Heart left ventricle (tissue), 16 donors: ENCODE data around the gene MORC2. TPM values are rescaled to one million over a fixed set of nuclear protein-coding genes. Genes with fewer than 3 reads are reported as not detected.

Source experiments
- ATAC-seq, 4 donors: fragments of 200-7000 bp; cut with Tn5 transposase; one replicate each; pipeline ENCODE4 v1.9.1; 2020 to 2022; ENCODE audit warnings: moderate library complexity in 4 of 4, mild to moderate bottlenecking in 3 of 4, moderate number of reproducible peaks in 1 of 4
- DNase-seq, 5 donors: peaks; one replicate each; pipeline ENCODE4 v3.0.0-alpha.2; 2020
- H3K27ac ChIP-seq, 12 donors: fragments of 200-600 bp; sonication (generic) in 4 of 12; one replicate each; pipeline versions ENCODE4 v1.5.0 to v1.8.0; 2016 to 2022; ENCODE audit warnings: mild to moderate bottlenecking in 2 of 12
- H3K27me3 ChIP-seq, 9 donors: fragments of 200-600 bp; sonication (generic) in 2 of 9; one replicate each; pipeline versions ENCODE4 v1.5.1 to v1.8.0; 2016 to 2022; ENCODE audit warnings: mild to moderate bottlenecking in 3 of 9
- H3K36me3 ChIP-seq, 9 donors: fragments of 200-600 bp; sonication (generic) in 2 of 9; one replicate each; pipeline versions ENCODE4 v1.5.0 to v1.8.0; 2018 to 2022; ENCODE audit warnings: mild to moderate bottlenecking in 2 of 9
- H3K4me1 ChIP-seq, 12 donors: fragments of 200-600 bp; sonication (generic) in 4 of 12; one replicate each; pipeline versions ENCODE4 v1.5.0 to v1.8.0; 2016 to 2022; ENCODE audit warnings: mild to moderate bottlenecking in 3 of 12
- H3K4me3 ChIP-seq, 12 donors: fragments of 200-600 bp; sonication (generic) in 4 of 12; one replicate each; pipeline versions ENCODE4 v1.5.0 to v1.8.0; 2017 to 2022; ENCODE audit warnings: mild to moderate bottlenecking in 9 of 12, moderate library complexity in 4 of 12
- H3K9me3 ChIP-seq, 12 donors: fragments of 200-600 bp; sonication (generic) in 4 of 12; one replicate each; pipeline versions ENCODE4 v1.5.0 to v1.8.0; 2016 to 2022; ENCODE audit warnings: mild to moderate bottlenecking in 1 of 12
- CTCF ChIP-seq, 12 donors: fragments of 200-600 bp; sonication (generic) in 4 of 12; IDR thresholded peaks; one replicate each; pipeline versions ENCODE4 v1.5.0 to v1.8.0; 2018 to 2022; ENCODE audit warnings: antibody characterized with exemption in 12 of 12, mild to moderate bottlenecking in 5 of 12
- POLR2A ChIP-seq, 2 donors: fragments of 450-650 bp; IDR thresholded peaks; one replicate each; pipeline ENCODE4 v1.6.1; 2017; ENCODE audit warnings: antibody characterized with exemption in 2 of 2, mild to moderate bottlenecking in 2 of 2, moderate library complexity in 2 of 2
- WGBS, 4 donors: extraction: QIAGEN DNeasy Blood & Tissue Kit in 2 of 4; methylation state at CpG; one replicate each; pipeline versions ENCODE4 v1.1.5 to v1.1.7; 2013 to 2018; 5-methylcytosine and 5-hydroxymethylcytosine counted together
- intact Hi-C, 10 donors: fragments of 100-400 bp; cut with DNase I; formaldehyde crosslinking; loops; one replicate each; pipeline versions ENCODE4 v1.11.1 to v1.14.2; 2022
- polyA plus RNA-seq, 2 donors: library from polyadenylated mRNA; stranded (reverse); fragments of 200-250 nt; gene quantifications; one replicate each; pipeline ENCODE4 v1.2.3, GENCODE V29; 2013
- total RNA-seq, 9 donors: library from RNA; depleted of rRNA in 2 of 9; stranded (reverse); fragments of >200 nt in 2 of 9; fragmentation: NEBNext Ultra II Directional in 3 of 9; extraction: Animal tissue kit (Norgen Biotek cat#: 25700) in 3 of 9; gene quantifications; one replicate each; pipeline versions ENCODE4 v1.1.0 to v1.2.4, GENCODE V29; 2016 to 2023
- donor health status: ischemic (EF 13 %, LVEDD 7.1; RV severe dilation, severe dysfunction).
- donor health status: healthy with polysubstance abuse.
- donor health status: DM: no; HTN: yes; CAD: no.
- donor health status: DM: no; HTN: no; CAD: no.
- donor health status: ischemic (EF 25% LVEDD 6.9; RV normal size, moderate dysfunction).
- donor health status: ischemic (EF 25% LVEDD 5.7; RV mildly dilated, moderate dysfunction).
- donor health status: healthy.
- donor health status: DM: yes; HTN: yes; CAD: no.
- donor health status: ischemic (EF 35%, LVEDD 5.7; RV mildly dilated, moderate dysfunction).
- donor health status: nonischemic (EF 11% LVEDD 7.7; RV severe dilation, severe dysfunction).
- donor health status: DM: yes; HTN: yes; CAD: no.
- donor health status: PGD.
- donor health status: ischemic (EF 29% LVEDD 5.4; RV normal size, mild dysfunction).
- donor health status: nonischemic (EF 23%, LVEDD 6.1; RV moderate dilation, normal function).

Gene MORC2
- total and polyA plus RNA-seq, 11 donors = 12.0 to 24.4 (median 17.8) TPM

- TF ChIP-seq CTCF (IDR thresholded peaks at IDR 0.05) (no peak), POLR2A (IDR thresholded peaks at IDR 0.05) (no peak)
- H3K27me3 ChIP-seq = no peaks in the 10 kb centered on the region
- intact Hi-C loops = no loop called here
- DNase-seq (no peak), ATAC-seq (no peak)
- WGBS, 4 donors = 74 to 95% (median 76%) methylated on average over 4 of the region's 4 CpGs
- H3K4me1 ChIP-seq = peaks cover 0 to 16% (median 0%) of the 10 kb centered on the region in 12 donors
- H3K9me3 ChIP-seq = no peaks in the 10 kb centered on the region
- no peaks in the 10 kb centered on the region for H3K36me3 ChIP-seq
- H3K4me3 ChIP-seq = no peak overlapping the region
- H3K27ac ChIP-seq = no peak overlapping the region
Measured at GRCh38 chr22:30998329-30998728, 29.8 kb upstream of the MORC2 start.

- ATAC-seq (no peak), DNase-seq (no peak)
- Histone ChIP-seq H3K27ac (no peak overlapping the region), H3K4me1 (peaks cover 0 to 16% (median 0%) of the 10 kb centered on the region in 12 donors), H3K9me3 (peaks cover 0 to 8% (median 0%) of the 10 kb centered on the region in 12 donors), H3K4me3 (no peak overlapping the region), H3K36me3 (no peaks in the 10 kb centered on the region), H3K27me3 (no peaks in the 10 kb centered on the region)
- intact Hi-C loops = no loop called here
- TF ChIP-seq POLR2A (IDR thresholded peaks at IDR 0.05) (no peak), CTCF (IDR thresholded peaks at IDR 0.05) (no peak)
- WGBS, 4 donors = 57 to 77% (median 73%) methylated on average over 2 of the region's 2 CpGs
Measured at GRCh38 chr22:30996462-30996861, 27.9 kb upstream of the MORC2 start.

- DNase-seq (no peak), ATAC-seq (no peak)
- WGBS, 4 donors = 56 to 79% (median 74%) methylated on average over 1 of the region's 1 CpG
- no peaks in the 10 kb centered on the region for H3K27me3 ChIP-seq
- peaks cover 0 to 16% (median 0%) of the 10 kb centered on the region in 12 donors for H3K4me1 ChIP-seq
- peaks cover 0 to 16% (median 0%) of the 10 kb centered on the region in 12 donors for H3K9me3 ChIP-seq
- intact Hi-C loops = no loop called here
- no peaks in the 10 kb centered on the region for H3K36me3 ChIP-seq
- no peak for TF ChIP-seq CTCF (IDR thresholded peaks at IDR 0.05)
- H3K4me3 ChIP-seq = no peak overlapping the region
- H3K27ac ChIP-seq = no peak overlapping the region
Measured at GRCh38 chr22:30994960-30995359, 26.4 kb upstream of the MORC2 start.

GRCh38 chr22:30992565-30992964, 24.0 kb upstream of the MORC2 start:
- WGBS, 4 donors = 58 to 67% (median 66%) methylated on average over 2 of the region's 2 CpGs
- peaks cover 0 to 16% (median 0%) of the 10 kb centered on the region in 12 donors for H3K9me3 ChIP-seq

More at GRCh38 chr22:30992565-30992964, 24.0 kb upstream of the MORC2 start:
- Histone ChIP-seq H3K27ac (no peak overlapping the region), H3K4me1 (peaks cover 0 to 16% (median 0%) of the 10 kb centered on the region in 12 donors), H3K27me3 (no peaks in the 10 kb centered on the region), H3K36me3 (no peaks in the 10 kb centered on the region), H3K4me3 (no peak overlapping the region)
- intact Hi-C loops = no loop called here
- no peak for ATAC-seq
- no peak for DNase-seq
- no peak for TF ChIP-seq CTCF (IDR thresholded peaks at IDR 0.05)
- no peak for TF ChIP-seq POLR2A (IDR thresholded peaks at IDR 0.05)
